Central memory CD8-positive, alpha-beta T cell (primary cell): ENCODE measurements around the gene MERTK.
"Not testable (repeated sequence)": the region's sequence is repeated elsewhere in the genome, so short reads cannot be mapped to it uniquely, and the experiment has no call there.

Experiments used
- ATAC-seq: fragments of 150-1000 bp; cut with Tn5 transposase; replicated peaks from 2 replicates; pipeline ENCODE4 v1.10.0; 2022; ENCODE audit warnings: mild to moderate bottlenecking, moderate FRiP score, moderate number of reproducible peaks; ENCODE audit not compliant: poor library complexity, severe bottlenecking; ENCODE audit errors: extremely low read depth
- DNase-seq, 2 donors: peaks; one replicate each; pipeline ENCODE4 v3.0.0; 2021; ENCODE audit warnings: low spot score in 2 of 2
- H3K27ac Mint-ChIP-seq: one replicate; pipeline ENCODE4 v1.8.0; 2022; ENCODE audit warnings: low read depth, mild to moderate bottlenecking, moderate library complexity, mixed read lengths
- H3K27me3 Mint-ChIP-seq: one replicate; pipeline ENCODE4 v1.8.0; 2022; ENCODE audit warnings: mixed read lengths
- H3K36me3 Mint-ChIP-seq: one replicate; pipeline ENCODE4 v1.8.0; 2022; ENCODE audit warnings: mild to moderate bottlenecking, moderate library complexity, mixed read lengths; ENCODE audit not compliant: insufficient read depth
- H3K4me1 Mint-ChIP-seq: one replicate; pipeline ENCODE4 v1.8.0; 2022; ENCODE audit warnings: mixed read lengths
- H3K4me3 Mint-ChIP-seq: one replicate; pipeline ENCODE4 v1.8.0; 2022; ENCODE audit warnings: mild to moderate bottlenecking, moderate library complexity, mixed read lengths
- H3K9me3 Mint-ChIP-seq: one replicate; pipeline ENCODE4 v1.8.0; 2022; ENCODE audit warnings: mixed read lengths

MERTK gene

GRCh38 chr2:112032689-112033465, 134.5 kb downstream of the MERTK start:
- H3K4me3 Mint-ChIP-seq: no peak overlapping the region
- H3K36me3 Mint-ChIP-seq: no peaks in the 10 kb centered on the region
- no peak overlapping the region for H3K27ac Mint-ChIP-seq
- DNase-seq (no peak), ATAC-seq (no peak)
- H3K27me3 Mint-ChIP-seq: no peaks in the 10 kb centered on the region
- H3K9me3 Mint-ChIP-seq: no peaks in the 10 kb centered on the region
- H3K4me1 Mint-ChIP-seq: no peaks in the 10 kb centered on the region

GRCh38 chr2:112033600-112033999, 135.2 kb downstream of the MERTK start:
- Mint-ChIP-seq H3K4me3 (no peak overlapping the region), H3K27ac (no peak overlapping the region), H3K36me3 (no peaks in the 10 kb centered on the region), H3K9me3 (no peaks in the 10 kb centered on the region), H3K27me3 (no peaks in the 10 kb centered on the region), H3K4me1 (no peaks in the 10 kb centered on the region)
- ATAC-seq (no peak), DNase-seq (no peak)

GRCh38 chr2:112034924-112035323, 136.5 kb downstream of the MERTK start:
- Mint-ChIP-seq H3K36me3 (no peaks in the 10 kb centered on the region), H3K4me3 (no peak overlapping the region), H3K9me3 (no peaks in the 10 kb centered on the region), H3K27ac (no peak overlapping the region), H3K4me1 (no peaks in the 10 kb centered on the region), H3K27me3 (no peaks in the 10 kb centered on the region)
- no peak for ATAC-seq
- no peak for DNase-seq

GRCh38 chr2:112035786-112036185, 137.4 kb downstream of the MERTK start:
- Mint-ChIP-seq H3K4me1 (no peaks in the 10 kb centered on the region), H3K27ac (no peak overlapping the region), H3K36me3 (no peaks in the 10 kb centered on the region), H3K9me3 (no peaks in the 10 kb centered on the region), H3K27me3 (no peaks in the 10 kb centered on the region), H3K4me3 (no peak overlapping the region)
- DNase-seq (no peak), ATAC-seq (no peak)

- not testable (repeated sequence) for H3K36me3 Mint-ChIP-seq, H3K4me1 Mint-ChIP-seq, H3K27me3 Mint-ChIP-seq, DNase-seq, H3K27ac Mint-ChIP-seq, H3K9me3 Mint-ChIP-seq, ATAC-seq, H3K4me3 Mint-ChIP-seq
These were observed 141.1 kb downstream of the MERTK start for GRCh38 chr2:112039556-112039955.

- not testable (repeated sequence) for H3K27me3 Mint-ChIP-seq, H3K4me3 Mint-ChIP-seq, DNase-seq, ATAC-seq, H3K9me3 Mint-ChIP-seq, H3K27ac Mint-ChIP-seq, H3K4me1 Mint-ChIP-seq, H3K36me3 Mint-ChIP-seq
These were observed 141.7 kb downstream of the MERTK start for GRCh38 chr2:112040066-112040465.

- H3K4me3 Mint-ChIP-seq, ATAC-seq, H3K36me3 Mint-ChIP-seq, H3K9me3 Mint-ChIP-seq, DNase-seq, H3K27ac Mint-ChIP-seq, H3K27me3 Mint-ChIP-seq, H3K4me1 Mint-ChIP-seq: not testable (repeated sequence)
These were observed 143.1 kb downstream of the MERTK start for GRCh38 chr2:112041460-112041859.

- Mint-ChIP-seq H3K4me1 (no peaks in the 10 kb centered on the region), H3K4me3 (no peak overlapping the region), H3K27ac (no peak overlapping the region), H3K36me3 (peaks cover 3% of the 10 kb centered on the region), H3K9me3 (peaks cover 5% of the 10 kb centered on the region), H3K27me3 (peaks cover 10% of the 10 kb centered on the region)
- DNase-seq: no peak
- ATAC-seq: no peak
These were observed 147.1 kb downstream of the MERTK start for GRCh38 chr2:112045446-112046014.

GRCh38 chr2:112046231-112046630, 147.8 kb downstream of the MERTK start:
- no peak overlapping the region for H3K4me3 Mint-ChIP-seq
- H3K27me3 Mint-ChIP-seq: peaks cover 10% of the 10 kb centered on the region
- H3K4me1 Mint-ChIP-seq: no peaks in the 10 kb centered on the region
- ATAC-seq (no peak), DNase-seq (no peak)
- peaks cover 5% of the 10 kb centered on the region for H3K9me3 Mint-ChIP-seq
- no peak overlapping the region for H3K27ac Mint-ChIP-seq
- peaks cover 3% of the 10 kb centered on the region for H3K36me3 Mint-ChIP-seq

- no peak overlapping the region for H3K4me3 Mint-ChIP-seq
- no peaks in the 10 kb centered on the region for H3K4me1 Mint-ChIP-seq
- H3K9me3 Mint-ChIP-seq: peaks cover 5% of the 10 kb centered on the region
- no peaks in the 10 kb centered on the region for H3K36me3 Mint-ChIP-seq
- DNase-seq (no peak), ATAC-seq (no peak)
- no peak overlapping the region for H3K27ac Mint-ChIP-seq
- peaks cover 10% of the 10 kb centered on the region for H3K27me3 Mint-ChIP-seq
These were observed 149.3 kb downstream of the MERTK start for GRCh38 chr2:112047537-112048235.

GRCh38 chr2:112048236-112048592, 149.8 kb downstream of the MERTK start:
- Mint-ChIP-seq H3K4me3 (no peak overlapping the region), H3K27ac (no peak overlapping the region), H3K9me3 (peaks cover 5% of the 10 kb centered on the region), H3K4me1 (peaks cover 2% of the 10 kb centered on the region), H3K27me3 (peaks cover 10% of the 10 kb centered on the region), H3K36me3 (no peaks in the 10 kb centered on the region)
- DNase-seq (no peak), ATAC-seq (no peak)

- DNase-seq (no peak), ATAC-seq (peak; percentile 56)
- Mint-ChIP-seq H3K9me3 (peaks cover 5% of the 10 kb centered on the region), H3K4me1 (peaks cover 8% of the 10 kb centered on the region), H3K27ac (no peak overlapping the region), H3K27me3 (peaks cover 10% of the 10 kb centered on the region), H3K4me3 (no peak overlapping the region), H3K36me3 (no peaks in the 10 kb centered on the region)
These were observed 150.5 kb downstream of the MERTK start for GRCh38 chr2:112048887-112049286.

- Mint-ChIP-seq H3K36me3 (no peaks in the 10 kb centered on the region), H3K9me3 (peaks cover 2% of the 10 kb centered on the region), H3K27me3 (peaks cover 10% of the 10 kb centered on the region), H3K27ac (no peak overlapping the region), H3K4me3 (no peak overlapping the region), H3K4me1 (peaks cover 11% of the 10 kb centered on the region)
- DNase-seq (no peak), ATAC-seq (no peak)
These were observed 151.9 kb downstream of the MERTK start for GRCh38 chr2:112050316-112050715.
